Measurements from ENCODE around the gene TET1. TPM values are rescaled to one million over a fixed set of nuclear protein-coding genes. Genes with fewer than 3 reads are reported as not detected.

The TET1 gene
- total RNA-seq, 4 donors from 2014 or later, result 6.9 to 9.6 (median 8.8) TPM

GRCh38 chr10:68550747-68551411, 9.3 kb upstream of the TET1 start:
- no peak overlapping the region for H3K27ac ChIP-seq (replicated peaks in 1 of 4)
- DNase-seq (ENCODE audit: extremely low spot score), result no peak
- WGBS, result 85% methylated on average over 5 of the region's 5 CpGs
- no peak overlapping the region for H3K4me3 ChIP-seq
- no peak for TF ChIP-seq POLR2A (IDR thresholded peaks at IDR 0.05; ENCODE audit: low read depth)
- no peak for TF ChIP-seq EP300 (IDR thresholded peaks at IDR 0.05)
- peak; percentile 74 to 90 (median 86) for TF ChIP-seq CTCF (IDR thresholded peaks at IDR 0.05)
- peak in 1 of 2 donors; percentile 11 for TF ChIP-seq POLR2AphosphoS5 (IDR thresholded peaks at IDR 0.05)
- H3K36me3 ChIP-seq, result no peaks in the 10 kb centered on the region
- no peaks in the 10 kb centered on the region for H3K9me3 ChIP-seq
- H3K4me1 ChIP-seq, result peaks cover 0 to 3% (median 0%) of the 10 kb centered on the region in 4 donors
- intact Hi-C loops (cut with DNase I), result loop anchor here (5.0 kb wide), 2 partner anchors 171 to 346 kb away; partner anchors contain the start of gene CCAR1
- H3K27me3 ChIP-seq, result no peaks in the 10 kb centered on the region

- H3K4me1 ChIP-seq, result peaks cover 0 to 3% (median 0%) of the 10 kb centered on the region in 4 donors
- no peak overlapping the region for H3K27ac ChIP-seq (replicated peaks in 1 of 4)
- H3K9me3 ChIP-seq, result no peaks in the 10 kb centered on the region
- H3K4me3 ChIP-seq, result no peak overlapping the region
- 68% methylated on average over 6 of the region's 6 CpGs for WGBS
- no peaks in the 10 kb centered on the region for H3K27me3 ChIP-seq
- no peak for DNase-seq (ENCODE audit: extremely low spot score)
- no peak for TF ChIP-seq CTCF (IDR thresholded peaks at IDR 0.05)
- TF ChIP-seq POLR2A (IDR thresholded peaks at IDR 0.05; ENCODE audit: low read depth), result no peak
- TF ChIP-seq POLR2AphosphoS5 (IDR thresholded peaks at IDR 0.05), result no peak
- TF ChIP-seq EP300 (IDR thresholded peaks at IDR 0.05), result no peak
- intact Hi-C loops (cut with DNase I), result loop anchor here (5.0 kb wide), 2 partner anchors 169 to 344 kb away; partner anchors contain the start of gene CCAR1
- no peaks in the 10 kb centered on the region for H3K36me3 ChIP-seq
Measured at GRCh38 chr10:68553138-68553537, 7.0 kb upstream of the TET1 start.

- H3K27ac ChIP-seq (replicated peaks in 1 of 4), result no peak overlapping the region
- WGBS, result 93% methylated on average over 3 of the region's 3 CpGs
- intact Hi-C loops (cut with DNase I), result loop anchor here (5.0 kb wide), 2 partner anchors 169 to 344 kb away; partner anchors contain the start of gene CCAR1
- H3K4me3 ChIP-seq, result no peak overlapping the region
- no peaks in the 10 kb centered on the region for H3K27me3 ChIP-seq
- H3K36me3 ChIP-seq, result no peaks in the 10 kb centered on the region
- H3K4me1 ChIP-seq, result peaks cover 0 to 3% (median 0%) of the 10 kb centered on the region in 4 donors
- TF ChIP-seq CTCF (IDR thresholded peaks at IDR 0.05) (no peak), POLR2A (IDR thresholded peaks at IDR 0.05; ENCODE audit: low read depth) (no peak), POLR2AphosphoS5 (IDR thresholded peaks at IDR 0.05) (no peak), EP300 (IDR thresholded peaks at IDR 0.05) (no peak)
- no peak for DNase-seq (ENCODE audit: extremely low spot score)
- no peaks in the 10 kb centered on the region for H3K9me3 ChIP-seq
Measured at GRCh38 chr10:68553599-68553998, 6.5 kb upstream of the TET1 start.

GRCh38 chr10:68558478-68558877, 1.7 kb upstream of the TET1 start:
- Histone ChIP-seq H3K27ac (replicated peaks in 1 of 4) (no peak overlapping the region), H3K4me3 (no peak overlapping the region), H3K9me3 (no peaks in the 10 kb centered on the region), H3K4me1 (peaks cover 12 to 40% (median 31%) of the 10 kb centered on the region in 4 donors), H3K36me3 (no peaks in the 10 kb centered on the region), H3K27me3 (peaks cover 0 to 4% (median 0%) of the 10 kb centered on the region in 4 donors)
- TF ChIP-seq POLR2AphosphoS5 (IDR thresholded peaks at IDR 0.05), result no peak
- TF ChIP-seq CTCF (IDR thresholded peaks at IDR 0.05), result no peak
- no peak for TF ChIP-seq POLR2A (IDR thresholded peaks at IDR 0.05; ENCODE audit: low read depth)
- no peak for TF ChIP-seq EP300 (IDR thresholded peaks at IDR 0.05)
- intact Hi-C loops (cut with DNase I), result no loop called here
- DNase-seq (ENCODE audit: extremely low spot score), result no peak
- WGBS, result 97% methylated on average over 2 of the region's 2 CpGs
